PFSK-1 (cell line): ENCODE measurements around the gene STIM1.

Experiments
- FOXP2 ChIP-seq: optimal IDR thresholded peaks from 2 replicates; pipeline ENCODE3; 2011; ENCODE audit warnings: borderline replicate concordance, control low read depth, inconsistent platforms; ENCODE audit not compliant: insufficient read depth; ENCODE audit errors: extremely low read length, extremely low read depth
- POLR2AphosphoS5 ChIP-seq: IDR thresholded peaks from 2 replicates; pipeline ENCODE4 v1.6.1; 2012; ENCODE audit warnings: low read depth, mild to moderate bottlenecking, control low read depth, low read length, moderate library complexity
- REST ChIP-seq, 2 experiments: IDR thresholded peaks; 2 replicates each; pipeline versions ENCODE4 v1.6.1 to v1.8.0; 2011 to 2012; ENCODE audit warnings: low read depth in 2 of 2, low read length in 2 of 2, control low read depth in 1 of 2, inconsistent platforms in 1 of 2, mild to moderate bottlenecking in 1 of 2, moderate library complexity in 1 of 2; ENCODE audit not compliant: insufficient read depth in 1 of 2
- SIN3A ChIP-seq: IDR thresholded peaks from 2 replicates; pipeline ENCODE4 v1.6.1; 2012; ENCODE audit warnings: mild to moderate bottlenecking, low read length, moderate library complexity, borderline replicate concordance; ENCODE audit not compliant: insufficient read depth
- TAF1 ChIP-seq: IDR thresholded peaks from 2 replicates; pipeline ENCODE4 v1.6.1; 2012; ENCODE audit warnings: low read length, control low read depth, borderline replicate concordance; ENCODE audit not compliant: insufficient read depth

The STIM1 gene

GRCh38 chr11:3822312-3822711 is 33.2 kb upstream of the STIM1 start:
- TF ChIP-seq REST (IDR thresholded peaks at IDR 0.05; ENCODE audit: insufficient read depth in 1 of 2, low read depth in 2 of 2, low read length in 2 of 2) (no peak), SIN3A (no peak), FOXP2 (no peak), POLR2AphosphoS5 (no peak), TAF1 (no peak)

GRCh38 chr11:3823303-3823702 is 32.2 kb upstream of the STIM1 start:
- no peak for TF ChIP-seq REST (IDR thresholded peaks at IDR 0.05; ENCODE audit: insufficient read depth in 1 of 2, low read depth in 2 of 2, low read length in 2 of 2)
- no peak for TF ChIP-seq SIN3A
- TF ChIP-seq TAF1 = no peak
- no peak for TF ChIP-seq POLR2AphosphoS5
- no peak for TF ChIP-seq FOXP2

GRCh38 chr11:3823762-3824506 is 31.5 kb upstream of the STIM1 start:
- TF ChIP-seq FOXP2 = peak; percentile 13
- TF ChIP-seq SIN3A = no peak

- TF ChIP-seq FOXP2 (peak; percentile 51), SIN3A (no peak), TAF1 (no peak)
Measured at GRCh38 chr11:3824714-3825472, 30.6 kb upstream of the STIM1 start.

GRCh38 chr11:3825473-3826154 is 29.9 kb upstream of the STIM1 start:
- TF ChIP-seq POLR2AphosphoS5 (peak; percentile 39; the same call in 1 of the 2 replicates), REST (IDR thresholded peaks at IDR 0.05; ENCODE audit: insufficient read depth in 1 of 2, low read depth in 2 of 2, low read length in 2 of 2) (no peak)

GRCh38 chr11:3826721-3827120 is 28.7 kb upstream of the STIM1 start:
- no peak for TF ChIP-seq REST (IDR thresholded peaks at IDR 0.05; ENCODE audit: insufficient read depth in 1 of 2, low read depth in 2 of 2, low read length in 2 of 2)
- no peak for TF ChIP-seq SIN3A
- TF ChIP-seq TAF1 = no peak
- TF ChIP-seq POLR2AphosphoS5 = no peak
- TF ChIP-seq FOXP2 = no peak
